Measurements from ENCODE around the gene SYNE4. TPM values are rescaled to one million over a fixed set of nuclear protein-coding genes. Genes with fewer than 3 reads are reported as not detected.
A peak's percentile ranks its signal among the peaks of the same experiment; 100 is the strongest.

Gene SYNE4
- total and polyA plus RNA-seq, 2 donors from 2014 or later: 7.0 to 15.7 TPM

- H3K27ac ChIP-seq (ENCODE audit: low read depth in 2 of 2, low read length in 2 of 2): no peak overlapping the region
- intact Hi-C loops (cut with DNase I): no loop called here
- FAIRE-seq (no peak), DNase-seq (no peak)
- no peak overlapping the region for H3K9ac ChIP-seq (ENCODE audit: low read length in 3 of 3)
- TF ChIP-seq CTCF (IDR thresholded peaks at IDR 0.05; ENCODE audit: borderline replicate concordance, extremely low read depth, insufficient read depth): no peak
- no peaks in the 10 kb centered on the region for H3K4me1 ChIP-seq (ENCODE audit: control insufficient read depth in 2 of 3, insufficient read depth in 2 of 3, low read depth in 1 of 3, low read length in 3 of 3)
- no peak overlapping the region for H3K4me3 ChIP-seq (ENCODE audit: low read length in 3 of 3)
- H3K27me3 ChIP-seq (ENCODE audit: control insufficient read depth, insufficient read depth, low read length): no peaks in the 10 kb centered on the region
- no peaks in the 10 kb centered on the region for H3K9me3 ChIP-seq (ENCODE audit: control insufficient read depth in 2 of 3, insufficient read depth in 1 of 3, low read length in 3 of 3)
- no peaks in the 10 kb centered on the region for H3K36me3 ChIP-seq (ENCODE audit: control insufficient read depth in 2 of 3, insufficient read depth in 3 of 3, low read length in 3 of 3)
These were observed 35.1 kb downstream of the SYNE4 start for GRCh38 chr19:35973487-35973886.

- no peaks in the 10 kb centered on the region for H3K4me1 ChIP-seq (ENCODE audit: control insufficient read depth in 2 of 3, insufficient read depth in 2 of 3, low read depth in 1 of 3, low read length in 3 of 3)
- intact Hi-C loops (cut with DNase I): no loop called here
- no peak overlapping the region for H3K9ac ChIP-seq (ENCODE audit: low read length in 3 of 3)
- FAIRE-seq (no peak), DNase-seq (no peak)
- TF ChIP-seq CTCF (IDR thresholded peaks at IDR 0.05; ENCODE audit: borderline replicate concordance, extremely low read depth, insufficient read depth): no peak
- H3K27me3 ChIP-seq (ENCODE audit: control insufficient read depth, insufficient read depth, low read length): no peaks in the 10 kb centered on the region
- no peaks in the 10 kb centered on the region for H3K9me3 ChIP-seq (ENCODE audit: control insufficient read depth in 2 of 3, insufficient read depth in 1 of 3, low read length in 3 of 3)
- no peak overlapping the region for H3K27ac ChIP-seq (ENCODE audit: low read depth in 2 of 2, low read length in 2 of 2)
- no peaks in the 10 kb centered on the region for H3K36me3 ChIP-seq (ENCODE audit: control insufficient read depth in 2 of 3, insufficient read depth in 3 of 3, low read length in 3 of 3)
- H3K4me3 ChIP-seq (ENCODE audit: low read length in 3 of 3): no peak overlapping the region
These were observed 41.8 kb downstream of the SYNE4 start for GRCh38 chr19:35966771-35967170.

GRCh38 chr19:35963514-35963913 is 45.1 kb downstream of the SYNE4 start:
- Histone ChIP-seq H3K4me1 (ENCODE audit: control insufficient read depth in 2 of 3, insufficient read depth in 2 of 3, low read depth in 1 of 3, low read length in 3 of 3) (no peaks in the 10 kb centered on the region), H3K27me3 (ENCODE audit: control insufficient read depth, insufficient read depth, low read length) (peaks cover 6% of the 10 kb centered on the region), H3K9ac (ENCODE audit: low read length in 3 of 3) (no peak overlapping the region), H3K27ac (ENCODE audit: low read depth in 2 of 2, low read length in 2 of 2) (no peak overlapping the region), H3K4me3 (ENCODE audit: low read length in 3 of 3) (no peak overlapping the region), H3K36me3 (ENCODE audit: control insufficient read depth in 2 of 3, insufficient read depth in 3 of 3, low read length in 3 of 3) (no peaks in the 10 kb centered on the region), H3K9me3 (ENCODE audit: control insufficient read depth in 2 of 3, insufficient read depth in 1 of 3, low read length in 3 of 3) (no peaks in the 10 kb centered on the region)
- TF ChIP-seq CTCF (IDR thresholded peaks at IDR 0.05; ENCODE audit: borderline replicate concordance, extremely low read depth, insufficient read depth): no peak
- FAIRE-seq (no peak), DNase-seq (peak in 4 of 5 donors; percentile 66 to 91 (median 88))
- intact Hi-C loops (cut with DNase I): no loop called here

GRCh38 chr19:35960432-35960972 is 48.1 kb downstream of the SYNE4 start:
- H3K36me3 ChIP-seq (ENCODE audit: control insufficient read depth in 2 of 3, insufficient read depth in 3 of 3, low read length in 3 of 3): no peaks in the 10 kb centered on the region
- H3K4me3 ChIP-seq (ENCODE audit: low read length in 3 of 3): no peak overlapping the region
- peaks cover 6% of the 10 kb centered on the region for H3K27me3 ChIP-seq (ENCODE audit: control insufficient read depth, insufficient read depth, low read length)
- DNase-seq: no peak
- H3K4me1 ChIP-seq (ENCODE audit: control insufficient read depth in 2 of 3, insufficient read depth in 2 of 3, low read depth in 1 of 3, low read length in 3 of 3): no peaks in the 10 kb centered on the region
- intact Hi-C loops (cut with DNase I): no loop called here
- no peak overlapping the region for H3K9ac ChIP-seq (ENCODE audit: low read length in 3 of 3)
- TF ChIP-seq CTCF (IDR thresholded peaks at IDR 0.05; ENCODE audit: borderline replicate concordance, extremely low read depth, insufficient read depth): no peak
- no peaks in the 10 kb centered on the region for H3K9me3 ChIP-seq (ENCODE audit: control insufficient read depth in 2 of 3, insufficient read depth in 1 of 3, low read length in 3 of 3)
- FAIRE-seq: no peak
- no peak overlapping the region for H3K27ac ChIP-seq (ENCODE audit: low read depth in 2 of 2, low read length in 2 of 2)
